Heart left ventricle (tissue), 16 donors: ENCODE measurements around the gene INSYN1. TPM values are rescaled to one million over a fixed set of nuclear protein-coding genes. Genes with fewer than 3 reads are reported as not detected.
A peak's percentile ranks its signal among the peaks of the same experiment; 100 is the strongest.

Source experiments
- ATAC-seq, 4 donors: fragments of 200-7000 bp; cut with Tn5 transposase; one replicate each; pipeline ENCODE4 v1.9.1; 2020 to 2022; ENCODE audit warnings: moderate library complexity in 4 of 4, mild to moderate bottlenecking in 3 of 4, moderate number of reproducible peaks in 1 of 4
- DNase-seq, 5 donors: peaks; one replicate each; pipeline ENCODE4 v3.0.0-alpha.2; 2020
- H3K27ac ChIP-seq, 12 donors: fragments of 200-600 bp; sonication (generic) in 4 of 12; one replicate each; pipeline versions ENCODE4 v1.5.0 to v1.8.0; 2016 to 2022; ENCODE audit warnings: mild to moderate bottlenecking in 2 of 12
- H3K27me3 ChIP-seq, 9 donors: fragments of 200-600 bp; sonication (generic) in 2 of 9; one replicate each; pipeline versions ENCODE4 v1.5.1 to v1.8.0; 2016 to 2022; ENCODE audit warnings: mild to moderate bottlenecking in 3 of 9
- H3K36me3 ChIP-seq, 9 donors: fragments of 200-600 bp; sonication (generic) in 2 of 9; one replicate each; pipeline versions ENCODE4 v1.5.0 to v1.8.0; 2018 to 2022; ENCODE audit warnings: mild to moderate bottlenecking in 2 of 9
- H3K4me1 ChIP-seq, 12 donors: fragments of 200-600 bp; sonication (generic) in 4 of 12; one replicate each; pipeline versions ENCODE4 v1.5.0 to v1.8.0; 2016 to 2022; ENCODE audit warnings: mild to moderate bottlenecking in 3 of 12
- H3K4me3 ChIP-seq, 12 donors: fragments of 200-600 bp; sonication (generic) in 4 of 12; one replicate each; pipeline versions ENCODE4 v1.5.0 to v1.8.0; 2017 to 2022; ENCODE audit warnings: mild to moderate bottlenecking in 9 of 12, moderate library complexity in 4 of 12
- H3K9me3 ChIP-seq, 12 donors: fragments of 200-600 bp; sonication (generic) in 4 of 12; one replicate each; pipeline versions ENCODE4 v1.5.0 to v1.8.0; 2016 to 2022; ENCODE audit warnings: mild to moderate bottlenecking in 1 of 12
- CTCF ChIP-seq, 12 donors: fragments of 200-600 bp; sonication (generic) in 4 of 12; IDR thresholded peaks; one replicate each; pipeline versions ENCODE4 v1.5.0 to v1.8.0; 2018 to 2022; ENCODE audit warnings: antibody characterized with exemption in 12 of 12, mild to moderate bottlenecking in 5 of 12
- POLR2A ChIP-seq, 2 donors: fragments of 450-650 bp; IDR thresholded peaks; one replicate each; pipeline ENCODE4 v1.6.1; 2017; ENCODE audit warnings: antibody characterized with exemption in 2 of 2, mild to moderate bottlenecking in 2 of 2, moderate library complexity in 2 of 2
- WGBS, 4 donors: extraction: QIAGEN DNeasy Blood & Tissue Kit in 2 of 4; methylation state at CpG; one replicate each; pipeline versions ENCODE4 v1.1.5 to v1.1.7; 2013 to 2018; 5-methylcytosine and 5-hydroxymethylcytosine counted together
- intact Hi-C, 10 donors: fragments of 100-400 bp; cut with DNase I; formaldehyde crosslinking; loops; one replicate each; pipeline versions ENCODE4 v1.11.1 to v1.14.2; 2022
- polyA plus RNA-seq, 2 donors: library from polyadenylated mRNA; stranded (reverse); fragments of 200-250 nt; gene quantifications; one replicate each; pipeline ENCODE4 v1.2.3, GENCODE V29; 2013
- total RNA-seq, 9 donors: library from RNA; depleted of rRNA in 2 of 9; stranded (reverse); fragments of >200 nt in 2 of 9; fragmentation: NEBNext Ultra II Directional in 3 of 9; extraction: Animal tissue kit (Norgen Biotek cat#: 25700) in 3 of 9; gene quantifications; one replicate each; pipeline versions ENCODE4 v1.1.0 to v1.2.4, GENCODE V29; 2016 to 2023
- donor health status: ischemic (EF 13 %, LVEDD 7.1; RV severe dilation, severe dysfunction).
- donor health status: healthy with polysubstance abuse.
- donor health status: DM: no; HTN: yes; CAD: no.
- donor health status: DM: no; HTN: no; CAD: no.
- donor health status: ischemic (EF 25% LVEDD 6.9; RV normal size, moderate dysfunction).
- donor health status: ischemic (EF 25% LVEDD 5.7; RV mildly dilated, moderate dysfunction).
- donor health status: healthy.
- donor health status: DM: yes; HTN: yes; CAD: no.
- donor health status: ischemic (EF 35%, LVEDD 5.7; RV mildly dilated, moderate dysfunction).
- donor health status: nonischemic (EF 11% LVEDD 7.7; RV severe dilation, severe dysfunction).
- donor health status: DM: yes; HTN: yes; CAD: no.
- donor health status: PGD.
- donor health status: ischemic (EF 29% LVEDD 5.4; RV normal size, mild dysfunction).
- donor health status: nonischemic (EF 23%, LVEDD 6.1; RV moderate dilation, normal function).

INSYN1 gene
- total and polyA plus RNA-seq, 11 donors, result 51.5 to 182 (median 107) TPM

GRCh38 chr15:73799466-73799865 is 46.3 kb upstream of the INSYN1 start:
- Histone ChIP-seq H3K4me1 (peaks cover 12 to 59% (median 37%) of the 10 kb centered on the region in 12 donors), H3K27me3 (no peaks in the 10 kb centered on the region), H3K4me3 (no peak overlapping the region), H3K36me3 (no peaks in the 10 kb centered on the region), H3K9me3 (no peaks in the 10 kb centered on the region), H3K27ac (peak overlapping the region in 3 of 12 donors; percentile 79 to 86 (median 85))
- DNase-seq (no peak), ATAC-seq (no peak)
- WGBS, 4 donors, result 66 to 81% (median 70%) methylated on average over 4 of the region's 4 CpGs
- intact Hi-C loops, result loop anchor here in 3 of 10 donors (5.0 to 10.0 kb wide), 2 partner anchors 77 to 85 kb away; no protein-coding TSS in a partner anchor
- no peak for TF ChIP-seq CTCF (IDR thresholded peaks at IDR 0.05)
- TF ChIP-seq POLR2A (IDR thresholded peaks at IDR 0.05), result no peak

- Histone ChIP-seq H3K36me3 (no peaks in the 10 kb centered on the region), H3K27me3 (no peaks in the 10 kb centered on the region), H3K9me3 (no peaks in the 10 kb centered on the region), H3K27ac (no peak overlapping the region), H3K4me3 (no peak overlapping the region), H3K4me1 (peaks cover 9 to 45% (median 29%) of the 10 kb centered on the region in 12 donors)
- DNase-seq, result no peak
- 78 to 83% (median 81%) methylated on average over 13 to 14 of the region's 14 CpGs for WGBS, 4 donors
- no peak for ATAC-seq
- TF ChIP-seq CTCF (IDR thresholded peaks at IDR 0.05) (no peak), POLR2A (IDR thresholded peaks at IDR 0.05) (no peak)
- intact Hi-C loops, result loop anchor here in 3 of 10 donors (5.0 to 10.0 kb wide), 2 partner anchors 75 to 83 kb away; no protein-coding TSS in a partner anchor
Observed at GRCh38 chr15:73797366-73798158, 44.4 kb upstream of the INSYN1 start.

- H3K4me1 ChIP-seq, result peaks cover 4 to 41% (median 17%) of the 10 kb centered on the region in 12 donors
- 47 to 56% (median 54%) methylated on average over 8 to 11 of the region's 11 CpGs for WGBS, 4 donors
- ATAC-seq, result peak in 3 of 4 donors; percentile 5 to 46 (median 30)
Observed at GRCh38 chr15:73796331-73796831, 43.2 kb upstream of the INSYN1 start.

More at GRCh38 chr15:73796331-73796831, 43.2 kb upstream of the INSYN1 start:
- Histone ChIP-seq H3K36me3 (no peaks in the 10 kb centered on the region), H3K9me3 (no peaks in the 10 kb centered on the region), H3K4me3 (no peak overlapping the region), H3K27ac (peak overlapping the region in 1 of 12 donors; percentile 28), H3K27me3 (no peaks in the 10 kb centered on the region)
- peak; percentile 68 to 86 (median 73) for DNase-seq
- intact Hi-C loops, result loop anchor here in 3 of 10 donors (5.0 to 10.0 kb wide), 2 partner anchors 74 to 82 kb away; no protein-coding TSS in a partner anchor
- TF ChIP-seq POLR2A (IDR thresholded peaks at IDR 0.05), result no peak
- no peak for TF ChIP-seq CTCF (IDR thresholded peaks at IDR 0.05)
